CD4-positive, alpha-beta memory T cell (primary cell): ENCODE results near the gene C10orf62. TPM values are rescaled to one million over a fixed set of nuclear protein-coding genes. Genes with fewer than 3 reads are reported as not detected.

Experiments
- CTCF ChIA-PET: fragments of 350-600 bp; sonication (Branson Sonifier 250); formaldehyde crosslinking; loops from one replicate; lab custom pipeline; 2021; ENCODE audit warnings: inconsistent platforms; ENCODE audit not compliant: partially characterized antibody; lab: Charles Lee
- POLR2A ChIA-PET: fragments of 350-600 bp; sonication (Branson Sonifier 250); formaldehyde crosslinking; loops from one replicate; lab custom pipeline; 2021; ENCODE audit not compliant: partially characterized antibody; lab: Charles Lee
- DNase-seq, 5 donors: peaks; one replicate each; pipeline versions ENCODE4 v3.0.0 to v3.0.0-alpha.2; 2020 to 2022; ENCODE audit warnings: mixed read lengths in 1 of 5
- H3K27ac ChIP-seq: one replicate; pipeline ENCODE4 v1.7.0; 2013; ENCODE audit warnings: low read depth, low read length
- H3K27me3 ChIP-seq: 2 replicates; pipeline ENCODE4 v1.7.0; 2013; ENCODE audit warnings: mild to moderate bottlenecking, low read length, moderate library complexity; ENCODE audit not compliant: insufficient read depth
- H3K36me3 ChIP-seq: 2 replicates; pipeline ENCODE4 v1.7.0; 2013; ENCODE audit warnings: mild to moderate bottlenecking, low read length, moderate library complexity; ENCODE audit not compliant: insufficient read depth
- H3K4me1 ChIP-seq: 2 replicates; pipeline ENCODE4 v1.7.0; 2013; ENCODE audit warnings: mild to moderate bottlenecking, low read length, moderate library complexity; ENCODE audit not compliant: insufficient read depth
- H3K4me3 ChIP-seq, 2 donors: one replicate each; pipeline ENCODE4 v1.7.0; 2013; ENCODE audit warnings: low read length in 2 of 2, mild to moderate bottlenecking in 1 of 2
- H3K9me3 ChIP-seq, 2 donors: one replicate each; pipeline ENCODE4 v1.7.0; 2013; ENCODE audit warnings: low read length in 2 of 2, control low read depth in 1 of 2; ENCODE audit not compliant: control insufficient read depth in 1 of 2
- H3K27ac Mint-ChIP-seq, 7 donors: one replicate each; pipeline ENCODE4 v1.8.0; 2020 to 2021; ENCODE audit warnings: mixed read lengths in 7 of 7, mild to moderate bottlenecking in 6 of 7, inconsistent platforms in 3 of 7, moderate library complexity in 3 of 7
- H3K27me3 Mint-ChIP-seq, 2 donors: one replicate each; pipeline ENCODE4 v1.8.0; 2020 to 2021; ENCODE audit warnings: mixed read lengths in 2 of 2
- H3K36me3 Mint-ChIP-seq, 2 donors: one replicate each; pipeline ENCODE4 v1.8.0; 2020 to 2021; ENCODE audit warnings: mixed read lengths in 2 of 2, inconsistent platforms in 1 of 2, mild to moderate bottlenecking in 1 of 2
- H3K4me1 Mint-ChIP-seq, 4 donors: one replicate each; pipeline ENCODE4 v1.8.0; 2020 to 2021; ENCODE audit warnings: mixed read lengths in 4 of 4, mild to moderate bottlenecking in 1 of 4
- H3K4me3 Mint-ChIP-seq, 8 donors: one replicate each; pipeline ENCODE4 v1.8.0; 2020 to 2021; ENCODE audit warnings: mixed read lengths in 8 of 8, mild to moderate bottlenecking in 7 of 8, moderate library complexity in 6 of 8, inconsistent platforms in 3 of 8
- H3K9me3 Mint-ChIP-seq, 8 donors: one replicate each; pipeline ENCODE4 v1.8.0; 2020 to 2021; ENCODE audit warnings: mixed read lengths in 8 of 8, mild to moderate bottlenecking in 5 of 8, inconsistent platforms in 3 of 8, moderate library complexity in 1 of 8
- intact Hi-C: fragments of 100-400 bp; cut with micrococcal nuclease; formaldehyde crosslinking; loops from one replicate; pipeline ENCODE4 v1.15.1; 2023
- polyA plus RNA-seq, 2 donors: library from polyadenylated mRNA; unstranded; fragments of 300-500 nt; fragmentation: Illumina TruSeq; gene quantifications; one replicate each; pipeline ENCODE4 v1.2.3, GENCODE V29; 2021
- total RNA-seq, 2 experiments: library from RNA; stranded (reverse); gene quantifications; one replicate each; pipeline ENCODE4 v1.2.3, GENCODE V29; 2021

Gene C10orf62
- total and polyA plus RNA-seq, 4 experiments from 2014 or later: not detected

- H3K4me1 ChIP-seq: no peaks in the 10 kb centered on the region
- intact Hi-C loops: no loop called here
- no peaks in the 10 kb centered on the region for H3K27me3 Mint-ChIP-seq
- DNase-seq: no peak
- H3K4me3 ChIP-seq: no peak overlapping the region
- H3K9me3 ChIP-seq: no peaks in the 10 kb centered on the region
- H3K36me3 Mint-ChIP-seq: no peaks in the 10 kb centered on the region
- H3K27me3 ChIP-seq: no peaks in the 10 kb centered on the region
- H3K36me3 ChIP-seq: no peaks in the 10 kb centered on the region
- CTCF ChIA-PET: no interaction called here
- H3K4me3 Mint-ChIP-seq: no peak overlapping the region
- no peaks in the 10 kb centered on the region for H3K9me3 Mint-ChIP-seq
- POLR2A ChIA-PET: no interaction called here
- H3K27ac Mint-ChIP-seq: peak overlapping the region in 1 of 7 donors; percentile 25
- H3K4me1 Mint-ChIP-seq: no peaks in the 10 kb centered on the region
- H3K27ac ChIP-seq: no peak overlapping the region
Observed at GRCh38 chr10:97566336-97566996, 23.1 kb upstream of the C10orf62 start.

- DNase-seq: no peak
- Mint-ChIP-seq H3K27ac (no peak overlapping the region), H3K27me3 (no peaks in the 10 kb centered on the region), H3K4me3 (no peak overlapping the region), H3K4me1 (no peaks in the 10 kb centered on the region), H3K36me3 (no peaks in the 10 kb centered on the region), H3K9me3 (no peaks in the 10 kb centered on the region)
- ChIA-PET CTCF (no interaction called here), POLR2A (no interaction called here)
- H3K4me3 ChIP-seq: no peak overlapping the region
- no peaks in the 10 kb centered on the region for H3K4me1 ChIP-seq
- H3K9me3 ChIP-seq: no peaks in the 10 kb centered on the region
- H3K36me3 ChIP-seq: no peaks in the 10 kb centered on the region
- no peaks in the 10 kb centered on the region for H3K27me3 ChIP-seq
- H3K27ac ChIP-seq: no peak overlapping the region
- intact Hi-C loops: no loop called here
Observed at GRCh38 chr10:97567891-97568290, 21.6 kb upstream of the C10orf62 start.

- no peak overlapping the region for H3K4me3 Mint-ChIP-seq
- Histone ChIP-seq H3K4me1 (no peaks in the 10 kb centered on the region), H3K27me3 (no peaks in the 10 kb centered on the region), H3K27ac (no peak overlapping the region), H3K4me3 (no peak overlapping the region), H3K36me3 (no peaks in the 10 kb centered on the region), H3K9me3 (no peaks in the 10 kb centered on the region)
- no peak overlapping the region for H3K27ac Mint-ChIP-seq
- H3K4me1 Mint-ChIP-seq: no peaks in the 10 kb centered on the region
- H3K27me3 Mint-ChIP-seq: no peaks in the 10 kb centered on the region
- no peak for DNase-seq
- ChIA-PET CTCF (interaction anchor here (1.2 kb wide), 1 partner anchor 11 kb away, joined by 3 read pairs; no protein-coding TSS in a partner anchor), POLR2A (no interaction called here)
- H3K36me3 Mint-ChIP-seq: no peaks in the 10 kb centered on the region
- intact Hi-C loops: no loop called here
- H3K9me3 Mint-ChIP-seq: no peaks in the 10 kb centered on the region
Observed at GRCh38 chr10:97570146-97570788, 19.3 kb upstream of the C10orf62 start.

- H3K27me3 ChIP-seq: no peaks in the 10 kb centered on the region
- intact Hi-C loops: no loop called here
- Mint-ChIP-seq H3K27ac (no peak overlapping the region), H3K4me1 (no peaks in the 10 kb centered on the region), H3K27me3 (no peaks in the 10 kb centered on the region), H3K4me3 (no peak overlapping the region), H3K36me3 (no peaks in the 10 kb centered on the region), H3K9me3 (no peaks in the 10 kb centered on the region)
- H3K36me3 ChIP-seq: no peaks in the 10 kb centered on the region
- ChIA-PET CTCF (interaction anchor here (0.6 to 1.5 kb wide), 4 partner anchors 37 to 178 kb away, joined by 3 read pairs; no protein-coding TSS in a partner anchor), POLR2A (no interaction called here)
- no peak overlapping the region for H3K4me3 ChIP-seq
- no peak overlapping the region for H3K27ac ChIP-seq
- no peaks in the 10 kb centered on the region for H3K4me1 ChIP-seq
- no peaks in the 10 kb centered on the region for H3K9me3 ChIP-seq
- no peak for DNase-seq
Observed at GRCh38 chr10:97570789-97571471, 18.6 kb upstream of the C10orf62 start.

- no peaks in the 10 kb centered on the region for H3K36me3 Mint-ChIP-seq
- intact Hi-C loops: no loop called here
Observed at GRCh38 chr10:97571622-97572021, 17.9 kb upstream of the C10orf62 start.

GRCh38 chr10:97572214-97572989, 17.1 kb upstream of the C10orf62 start, which contains the start of gene ANKRD2:
Gene ANKRD2, plus strand, starts transcription at chr10:97572779. Its CDS starts 10 bp downstream, at chr10:97572789.
- H3K4me3 Mint-ChIP-seq: no peak within 1 kb of the TSS
- no peaks in the 10 kb centered on the region for H3K9me3 Mint-ChIP-seq
- no peaks in the 10 kb centered on the region for H3K4me1 ChIP-seq
- H3K27ac Mint-ChIP-seq: no peak within 1 kb of the TSS
- no peak within 1 kb of the TSS for H3K4me3 ChIP-seq
- CTCF ChIA-PET: interaction anchor here (0.8 to 1.5 kb wide), 8 partner anchors 18 to 176 kb away, joined by 3 to 4 read pairs (median 3); no protein-coding TSS in a partner anchor
- no peaks in the 10 kb centered on the region for H3K9me3 ChIP-seq
- peak in 4 of 5 donors; percentile 21 to 31 (median 22) for DNase-seq
- no peaks in the 10 kb centered on the region for H3K36me3 Mint-ChIP-seq
- H3K27me3 Mint-ChIP-seq: no peaks in the 10 kb centered on the region
- H3K36me3 ChIP-seq: no peaks in the 10 kb centered on the region
- POLR2A ChIA-PET: no interaction called here
- H3K4me1 Mint-ChIP-seq: no peaks in the 10 kb centered on the region
- intact Hi-C loops: no loop called here
- no peaks in the 10 kb centered on the region for H3K27me3 ChIP-seq
- no peak within 1 kb of the TSS for H3K27ac ChIP-seq

More at GRCh38 chr10:97571622-97572021, 17.9 kb upstream of the C10orf62 start:
- no peak overlapping the region for H3K4me3 ChIP-seq
- H3K27ac ChIP-seq: no peak overlapping the region
- no peaks in the 10 kb centered on the region for H3K36me3 ChIP-seq
- no peaks in the 10 kb centered on the region for H3K4me1 ChIP-seq
- Mint-ChIP-seq H3K27ac (no peak overlapping the region), H3K4me3 (no peak overlapping the region), H3K4me1 (no peaks in the 10 kb centered on the region), H3K27me3 (no peaks in the 10 kb centered on the region), H3K9me3 (no peaks in the 10 kb centered on the region)
- H3K9me3 ChIP-seq: no peaks in the 10 kb centered on the region
- DNase-seq: no peak
- ChIA-PET POLR2A (no interaction called here), CTCF (interaction anchor here (0.6 to 1.5 kb wide), 8 partner anchors 17 to 177 kb away, joined by 3 to 4 read pairs (median 3); no protein-coding TSS in a partner anchor)
- H3K27me3 ChIP-seq: no peaks in the 10 kb centered on the region
